WTC11 (cell line): ENCODE data around the gene ANKRD18A. TPM values are rescaled to one million over a fixed set of nuclear protein-coding genes. Genes with fewer than 3 reads are reported as not detected.

ENCODE experiments used
- ATAC-seq: fragments of 200-7000 bp; cut with Tn5 transposase; 2 replicates; pipeline ENCODE4 v1.10.0; 2021; ENCODE audit warnings: mild to moderate bottlenecking, moderate library complexity
- CTCF ChIA-PET: fragments of 300-600 bp; sonication (Branson Sonifier 250); formaldehyde crosslinking; loops from one replicate; lab custom pipeline; 2021; ENCODE audit warnings: antibody characterized with exemption; lab: Charles Lee
- POLR2A ChIA-PET: fragments of 350-600 bp; sonication (Branson Sonifier 250); formaldehyde crosslinking; loops from one replicate; lab custom pipeline; 2021; ENCODE audit warnings: antibody characterized with exemption; lab: Charles Lee
- DNase-seq: peaks from one replicate; pipeline ENCODE4 v3.0.0; 2021; ENCODE audit warnings: low spot score
- H3K27ac Mint-ChIP-seq: 2 replicates; pipeline ENCODE4 v1.8.0; 2021; ENCODE audit warnings: mixed read lengths
- H3K27me3 Mint-ChIP-seq: 2 replicates; pipeline ENCODE4 v1.8.0; 2021; ENCODE audit warnings: low read depth, mild to moderate bottlenecking, moderate library complexity, mixed read lengths
- H3K36me3 Mint-ChIP-seq: 2 replicates; pipeline ENCODE4 v1.8.0; 2021; ENCODE audit warnings: mixed read lengths
- H3K4me1 Mint-ChIP-seq: 2 replicates; pipeline ENCODE4 v1.8.0; 2022; ENCODE audit warnings: mixed read lengths
- H3K4me3 Mint-ChIP-seq: 2 replicates; pipeline ENCODE4 v1.8.0; 2021; ENCODE audit warnings: mild to moderate bottlenecking, moderate library complexity, mixed read lengths
- H3K9me3 Mint-ChIP-seq: 2 replicates; pipeline ENCODE4 v1.8.0; 2021; ENCODE audit warnings: mixed read lengths
- ATF6 ChIP-seq: sonication (generic); formaldehyde crosslinking; IDR thresholded peaks from 2 replicates; pipeline ENCODE4 v1.8.1; 2023; ENCODE audit warnings: mild to moderate bottlenecking, missing genetic modification reagents
- CBFB ChIP-seq: sonication (generic); formaldehyde crosslinking; IDR thresholded peaks from 2 replicates; pipeline ENCODE4 v1.8.1; 2022; ENCODE audit warnings: mild to moderate bottlenecking, low read depth, missing genetic modification reagents
- CREM ChIP-seq: sonication (generic); formaldehyde crosslinking; IDR thresholded peaks from 2 replicates; pipeline ENCODE4 v1.8.1; 2022; ENCODE audit warnings: mild to moderate bottlenecking, missing genetic modification reagents, moderate library complexity
- ELF4 ChIP-seq: sonication (generic); formaldehyde crosslinking; IDR thresholded peaks from 2 replicates; pipeline ENCODE4 v1.8.1; 2022; ENCODE audit warnings: low read depth, mild to moderate bottlenecking, moderate library complexity, missing genetic modification reagents
- ESRRA ChIP-seq: sonication (generic); formaldehyde crosslinking; IDR thresholded peaks from 2 replicates; pipeline ENCODE4 v1.8.1; 2022; ENCODE audit warnings: mild to moderate bottlenecking, missing genetic modification reagents, borderline replicate concordance
- FOXJ3 ChIP-seq: sonication (generic); formaldehyde crosslinking; IDR thresholded peaks from 2 replicates; pipeline ENCODE4 v1.9.0; 2021; ENCODE audit warnings: missing genetic modification reagents, mild to moderate bottlenecking, borderline replicate concordance
- HMGXB4 ChIP-seq: sonication (generic); formaldehyde crosslinking; IDR thresholded peaks from 2 replicates; pipeline ENCODE4 v1.8.1; 2023; ENCODE audit warnings: mild to moderate bottlenecking, moderate library complexity, missing genetic modification reagents
- IRF1 ChIP-seq: sonication (generic); formaldehyde crosslinking; IDR thresholded peaks from 2 replicates; pipeline ENCODE4 v1.8.0; 2023; ENCODE audit warnings: missing genetic modification reagents
- MAX ChIP-seq: sonication (generic); formaldehyde crosslinking; IDR thresholded peaks from 2 replicates; pipeline ENCODE4 v1.8.0; 2022; ENCODE audit warnings: mild to moderate bottlenecking, missing genetic modification reagents
- NFATC4 ChIP-seq: fragments of 250-450 bp; sonication (Bioruptor Pico); IDR thresholded peaks from 2 replicates; pipeline ENCODE4 v1.9.0; 2021; ENCODE audit warnings: mild to moderate bottlenecking
- NR1H2 ChIP-seq: sonication (generic); formaldehyde crosslinking; IDR thresholded peaks from 2 replicates; pipeline ENCODE4 v1.9.0; 2021; ENCODE audit warnings: mild to moderate bottlenecking, moderate library complexity, missing genetic modification reagents
- NR3C1 ChIP-seq: sonication (generic); formaldehyde crosslinking; conservative IDR thresholded peaks from 2 replicates; pipeline ENCODE4 v1.8.1; 2023; ENCODE audit warnings: low read depth, mild to moderate bottlenecking, missing genetic modification reagents
- PREB ChIP-seq: sonication (generic); formaldehyde crosslinking; IDR thresholded peaks from 2 replicates; pipeline ENCODE4 v1.8.1; 2022; ENCODE audit warnings: mild to moderate bottlenecking, missing genetic modification reagents, moderate library complexity, borderline replicate concordance
- PRRX2 ChIP-seq: fragments of 250-450 bp; sonication (Bioruptor Pico); IDR thresholded peaks from 2 replicates; pipeline ENCODE4 v1.8.0; 2021; ENCODE audit warnings: mild to moderate bottlenecking
- SMAD3 ChIP-seq: sonication (generic); formaldehyde crosslinking; IDR thresholded peaks from 2 replicates; pipeline ENCODE4 v1.8.0; 2022; ENCODE audit warnings: missing genetic modification reagents, mild to moderate bottlenecking, borderline replicate concordance
- USF1 ChIP-seq: sonication (generic); formaldehyde crosslinking; IDR thresholded peaks from 2 replicates; pipeline ENCODE4 v1.8.0; 2022; ENCODE audit warnings: mild to moderate bottlenecking, missing genetic modification reagents
- USF2 ChIP-seq: sonication (generic); formaldehyde crosslinking; IDR thresholded peaks from 2 replicates; pipeline ENCODE4 v1.8.1; 2023; ENCODE audit warnings: mild to moderate bottlenecking, missing genetic modification reagents, moderate library complexity
- ZNF219 ChIP-seq: sonication (generic); formaldehyde crosslinking; IDR thresholded peaks from 2 replicates; pipeline ENCODE4 v1.8.0; 2023; ENCODE audit warnings: missing genetic modification reagents, mild to moderate bottlenecking, borderline replicate concordance
- ZNF232 ChIP-seq: sonication (generic); formaldehyde crosslinking; IDR thresholded peaks from 2 replicates; pipeline ENCODE4 v1.8.0; 2022; ENCODE audit warnings: mild to moderate bottlenecking, missing genetic modification reagents
- ZNF263 ChIP-seq: sonication (generic); formaldehyde crosslinking; IDR thresholded peaks from 2 replicates; pipeline ENCODE4 v1.8.1; 2022; ENCODE audit warnings: low read depth, mild to moderate bottlenecking, moderate library complexity, missing genetic modification reagents
- ZNF396 ChIP-seq: fragments of 250-450 bp; sonication (Bioruptor Pico); IDR thresholded peaks from 2 replicates; pipeline ENCODE4 v1.8.0; 2021; ENCODE audit warnings: mild to moderate bottlenecking, moderate library complexity, borderline replicate concordance
- ZNF416 ChIP-seq: fragments of 250-450 bp; sonication (Bioruptor Pico); IDR thresholded peaks from 2 replicates; pipeline ENCODE4 v1.9.0; 2021; ENCODE audit warnings: mild to moderate bottlenecking, inconsistent platforms
- ZNF671 ChIP-seq: fragments of 250-450 bp; sonication (Bioruptor Pico); IDR thresholded peaks from 2 replicates; pipeline ENCODE4 v1.8.0; 2021; ENCODE audit warnings: mild to moderate bottlenecking
- total RNA-seq: library from RNA; stranded (reverse); gene quantifications from 3 replicates; pipeline ENCODE4 v1.2.3, GENCODE V29; 2021

ANKRD18A gene
- total RNA-seq, 1 experiment from 2014 or later: 15.7 TPM

- no peak for TF ChIP-seq PREB (CRISPR knock-in tag)
- no peak for TF ChIP-seq MAX (CRISPR knock-in tag)
- no peak for TF ChIP-seq CREM (CRISPR knock-in tag)
- TF ChIP-seq NR1H2 (CRISPR knock-in tag): no peak
- TF ChIP-seq USF2 (CRISPR knock-in tag): no peak
- TF ChIP-seq ZNF263 (CRISPR knock-in tag): no peak
These were observed 23.4 kb upstream of the ANKRD18A start (continued) for GRCh38 chr9:38643815-38644173.

GRCh38 chr9:38642951-38643814, 22.8 kb upstream of the ANKRD18A start:
- POLR2A ChIA-PET: no interaction called here
- TF ChIP-seq NR1H2 (CRISPR knock-in tag) (no peak), HMGXB4 (no peak), CBFB (CRISPR knock-in tag) (no peak), ZNF671 (CRISPR knock-in tag) (no peak), USF2 (CRISPR knock-in tag) (no peak), SMAD3 (CRISPR knock-in tag) (no peak), FOXJ3 (no peak), ESRRA (no peak), PREB (CRISPR knock-in tag) (no peak), ZNF219 (CRISPR knock-in tag) (no peak), ZNF232 (CRISPR knock-in tag) (no peak), ATF6 (CRISPR knock-in tag) (no peak), IRF1 (CRISPR knock-in tag) (no peak), PRRX2 (CRISPR knock-in tag) (no peak), NR3C1 (CRISPR knock-in tag) (no peak), ZNF416 (no peak), ZNF396 (CRISPR knock-in tag) (no peak), NFATC4 (no peak), USF1 (CRISPR knock-in tag) (no peak), ELF4 (CRISPR knock-in tag) (no peak)
- Mint-ChIP-seq H3K9me3 (peaks cover 5% of the 10 kb centered on the region), H3K4me3 (no peak overlapping the region), H3K27ac (no peak overlapping the region), H3K36me3 (no peaks in the 10 kb centered on the region), H3K27me3 (no peaks in the 10 kb centered on the region; the same call in 1 of the 2 replicates), H3K4me1 (peaks cover 25% of the 10 kb centered on the region)
- ATAC-seq (peak; percentile 34), DNase-seq (no peak)
- CTCF ChIA-PET: interaction anchor here (0.8 to 3.3 kb wide), 15 partner anchors 10 to 226 kb away, joined by 3 to 22 read pairs (median 4); partner anchors contain the start of gene ANKRD18A
